Activated CD4-positive, alpha-beta T cell treated with anti-CD3 and anti-CD28 coated beads, Interleukin-2, Interleukin-6, amounts not matched to agents 100 ng/mL and 50 ng/mL, durations not matched to agents 16 hours and 8 hours (primary cell): ENCODE data around the gene SEC11C.

Experiments
- DNase-seq: peaks from one replicate; pipeline ENCODE4 v3.0.0-alpha.2; 2020

SEC11C gene

DNA sequence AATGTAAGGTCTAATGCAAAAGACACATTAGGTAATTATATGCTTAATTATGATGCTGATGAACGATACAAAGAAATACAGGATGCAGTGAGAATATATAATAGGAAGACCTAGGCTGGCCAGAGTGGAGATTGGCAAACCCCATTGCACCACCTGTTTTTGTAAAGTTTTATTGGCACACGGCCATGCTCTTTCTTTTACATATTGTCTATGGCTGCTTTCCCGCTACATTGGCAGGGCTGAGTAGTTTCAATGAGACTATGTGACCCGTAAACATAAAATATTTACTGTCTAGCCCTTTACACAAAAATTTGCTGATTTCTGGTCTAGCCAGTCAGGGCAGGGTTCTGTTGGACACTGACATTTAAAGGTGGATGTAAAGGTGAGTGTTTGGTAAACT lies 5.4 kb downstream of the SEC11C start:
- DNase-seq: no peak

DNA sequence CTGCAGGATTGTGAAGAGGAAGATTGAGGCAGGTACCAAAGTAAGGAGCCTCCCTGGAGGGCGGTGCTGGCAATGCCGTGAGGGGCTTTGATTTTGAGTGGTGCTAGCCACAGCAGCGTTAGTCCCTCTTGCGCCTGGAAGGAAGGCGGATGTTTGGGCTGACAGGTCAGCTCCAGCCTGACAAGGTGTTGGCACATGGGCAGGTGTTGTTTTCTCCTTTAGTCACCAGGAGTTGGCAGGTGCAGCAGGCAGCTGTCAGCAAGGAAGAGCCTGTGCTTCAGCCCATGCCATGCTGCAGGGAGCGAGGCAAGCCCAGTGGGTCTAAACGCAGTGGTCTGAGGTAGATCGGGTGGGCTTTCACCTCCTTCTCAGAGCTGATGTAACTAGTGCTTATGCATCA lies 8.5 kb downstream of the SEC11C start:
- no peak for DNase-seq

GRCh38 chr18:59149007-59149406 lies 9.3 kb downstream of the SEC11C start:
- DNase-seq: no peak

GRCh38 chr18:59149416-59149815 lies 9.7 kb downstream of the SEC11C start:
- no peak for DNase-seq

GRCh38 chr18:59150236-59150635 lies 10.6 kb downstream of the SEC11C start:
- DNase-seq: no peak

- DNase-seq: no peak
Observed at GRCh38 chr18:59155153-59155552, 15.5 kb downstream of the SEC11C start.

DNA sequence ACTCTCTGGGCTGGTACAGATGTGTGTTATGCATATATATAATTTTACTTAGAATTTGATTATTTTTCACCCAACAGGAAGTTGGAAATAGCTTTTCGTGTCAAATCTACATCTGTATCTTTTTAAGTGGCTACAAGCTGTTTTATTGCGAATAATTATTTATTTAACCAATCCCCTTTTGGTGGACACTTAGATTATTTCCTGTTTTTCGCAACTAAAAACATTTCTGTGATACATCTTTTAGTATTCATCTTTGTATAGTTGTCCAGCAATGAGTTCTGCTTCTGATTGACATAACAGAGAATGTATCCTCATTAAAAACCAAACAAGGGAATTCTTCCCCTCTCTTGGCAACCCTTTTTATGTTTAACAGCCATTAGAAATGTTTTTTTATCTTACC lies 16.6 kb downstream of the SEC11C start:
- no peak for DNase-seq

- DNase-seq: no peak
Observed at GRCh38 chr18:59159265-59159664, 19.6 kb downstream of the SEC11C start.

- no peak for DNase-seq
Observed at GRCh38 chr18:59159986-59160385, 20.3 kb downstream of the SEC11C start.

DNA sequence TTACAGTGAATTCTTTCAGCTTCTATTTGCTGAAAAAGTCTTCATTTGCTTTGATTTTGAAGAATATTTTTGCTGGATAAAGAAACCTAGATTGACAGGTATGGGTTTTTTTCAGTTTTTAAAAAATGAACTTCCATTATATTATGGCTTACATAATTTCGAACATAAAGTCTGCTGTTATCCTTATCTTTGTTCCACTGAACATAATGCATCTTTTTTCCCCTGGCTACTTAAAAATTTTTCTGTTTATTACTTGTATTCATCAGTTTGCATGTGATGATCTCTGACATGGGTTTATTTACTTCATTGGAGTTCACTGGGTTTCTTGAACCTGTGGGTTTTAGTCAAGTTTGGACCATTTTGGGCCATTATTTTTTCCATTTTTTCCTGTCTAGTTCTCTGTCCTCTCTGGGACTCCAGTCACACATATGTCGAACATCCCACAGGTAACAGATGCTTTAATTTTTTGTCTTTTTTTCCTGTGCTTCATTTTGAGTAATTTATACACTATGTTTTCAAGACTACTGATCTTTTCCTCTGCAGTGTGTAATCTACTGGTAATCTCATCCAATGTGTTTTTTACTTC lies 33.1 kb downstream of the SEC11C start:
- DNase-seq: no peak

DNA sequence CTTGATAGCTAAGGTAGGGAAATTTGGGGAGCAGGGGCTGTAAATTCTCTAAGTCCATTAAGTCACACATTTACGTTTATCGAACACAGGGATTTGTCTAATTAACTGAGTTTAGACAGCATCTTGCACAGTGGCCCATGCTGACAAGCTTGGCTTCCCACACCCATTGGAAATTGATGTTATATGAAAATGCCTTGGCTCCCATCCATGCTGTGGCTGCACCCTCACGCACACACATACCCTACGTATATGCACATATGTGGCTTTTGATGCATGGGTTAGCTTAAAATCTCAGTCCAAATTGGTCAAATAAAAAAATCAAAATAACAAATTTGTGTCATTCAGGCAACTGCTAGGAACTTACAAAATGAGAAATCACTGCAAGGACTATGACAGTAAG lies 37.8 kb downstream of the SEC11C start:
- DNase-seq: no peak

DNA sequence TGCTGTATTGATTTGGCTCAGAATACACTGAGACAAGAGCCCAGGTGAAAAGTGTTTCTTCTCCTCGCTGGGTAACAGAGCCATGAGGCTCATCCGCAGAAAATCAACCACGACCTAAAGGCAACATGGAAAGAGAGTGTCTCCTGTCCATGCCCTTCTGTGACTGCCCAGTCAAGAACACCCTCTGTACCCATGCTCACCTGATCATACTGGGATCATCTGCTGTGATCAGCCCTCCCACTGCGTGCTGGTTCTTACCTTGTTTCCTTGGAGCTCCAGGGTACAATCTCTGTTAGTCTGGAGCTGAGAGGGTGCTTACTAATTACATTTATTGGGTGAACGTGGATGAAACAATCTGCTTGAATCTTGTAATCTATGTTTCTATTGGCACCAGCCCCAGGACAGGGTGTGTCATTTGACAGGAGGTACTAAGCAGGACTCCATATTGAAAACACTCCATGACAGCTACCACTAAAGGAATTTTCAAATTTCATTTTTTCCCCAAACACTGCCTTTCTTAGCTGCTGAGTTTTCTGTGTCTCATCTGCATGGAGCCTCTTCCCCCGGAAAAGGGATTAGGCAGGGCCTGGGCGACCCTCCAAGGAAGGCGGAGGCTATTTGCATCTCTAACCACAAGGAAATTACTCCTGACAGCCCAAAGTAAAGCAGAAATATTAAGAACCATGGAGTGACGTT lies 40.6 kb downstream of the SEC11C start:
- no peak for DNase-seq

DNA sequence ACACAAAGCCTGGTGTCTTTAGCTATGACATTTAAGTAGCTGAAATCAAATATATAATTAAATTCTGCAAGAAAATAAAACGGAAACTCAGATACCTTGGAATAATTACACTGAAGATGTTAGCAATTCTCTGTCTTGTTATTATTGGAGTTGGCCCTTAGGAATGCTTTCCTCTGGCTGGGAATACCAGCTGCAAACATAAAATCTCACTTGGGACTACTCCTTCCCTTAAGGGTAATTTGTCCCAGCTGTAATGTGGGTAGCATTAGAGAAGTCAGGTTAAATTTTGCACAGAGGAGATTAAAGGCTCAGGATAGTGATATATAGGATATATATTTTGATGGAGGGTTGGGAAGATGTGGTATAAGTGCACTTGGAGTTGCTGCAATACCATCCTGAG lies 43.0 kb downstream of the SEC11C start:
- no peak for DNase-seq

- DNase-seq: no peak
Observed at GRCh38 chr18:59189008-59189407, 49.3 kb downstream of the SEC11C start.

- DNase-seq: no peak
Observed at GRCh38 chr18:59189746-59190145, 50.1 kb downstream of the SEC11C start.

- DNase-seq: no peak
Observed at GRCh38 chr18:59196161-59196725, 56.6 kb downstream of the SEC11C start.

DNA sequence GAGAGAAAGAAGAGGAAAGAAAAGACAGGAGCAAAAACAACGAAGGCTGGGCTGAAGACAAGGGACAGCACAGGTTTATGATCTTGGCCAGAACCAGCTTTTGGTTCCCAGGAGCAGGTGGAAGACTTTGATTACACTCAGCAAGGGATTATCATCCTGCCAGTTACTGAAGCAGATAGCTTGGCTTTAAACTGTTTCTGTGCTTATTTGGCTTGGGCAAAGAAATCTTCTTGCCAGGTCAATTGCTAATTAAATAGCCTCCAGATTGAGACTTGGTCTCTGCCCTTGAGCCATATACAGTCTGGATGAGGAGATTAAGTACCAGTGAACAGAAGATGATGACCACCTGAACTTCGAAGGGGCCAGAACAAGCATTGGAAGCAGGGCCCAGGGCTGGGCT lies 58.0 kb downstream of the SEC11C start:
- DNase-seq: no peak

GRCh38 chr18:59198215-59198614 lies 58.5 kb downstream of the SEC11C start:
- DNase-seq: no peak

DNA sequence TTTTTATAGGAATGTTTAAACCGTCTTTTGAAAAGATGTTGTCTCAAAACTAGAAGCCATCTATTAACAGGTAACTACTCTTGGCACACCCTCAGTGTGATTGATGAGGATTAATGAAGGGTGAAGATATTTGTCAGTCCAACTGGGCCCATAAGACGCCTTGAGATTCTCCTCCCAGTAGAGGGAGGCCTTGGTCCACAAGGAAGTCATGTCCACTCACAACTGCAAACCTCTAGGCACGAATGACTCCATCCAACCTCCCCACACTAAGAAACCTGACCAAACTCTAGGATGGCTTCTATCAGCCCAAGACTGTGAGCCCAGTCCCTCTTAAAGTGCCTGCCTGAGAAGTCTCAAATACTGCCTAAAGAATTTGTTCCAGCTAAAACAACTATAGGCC lies 61.1 kb downstream of the SEC11C start:
- no peak for DNase-seq

DNA sequence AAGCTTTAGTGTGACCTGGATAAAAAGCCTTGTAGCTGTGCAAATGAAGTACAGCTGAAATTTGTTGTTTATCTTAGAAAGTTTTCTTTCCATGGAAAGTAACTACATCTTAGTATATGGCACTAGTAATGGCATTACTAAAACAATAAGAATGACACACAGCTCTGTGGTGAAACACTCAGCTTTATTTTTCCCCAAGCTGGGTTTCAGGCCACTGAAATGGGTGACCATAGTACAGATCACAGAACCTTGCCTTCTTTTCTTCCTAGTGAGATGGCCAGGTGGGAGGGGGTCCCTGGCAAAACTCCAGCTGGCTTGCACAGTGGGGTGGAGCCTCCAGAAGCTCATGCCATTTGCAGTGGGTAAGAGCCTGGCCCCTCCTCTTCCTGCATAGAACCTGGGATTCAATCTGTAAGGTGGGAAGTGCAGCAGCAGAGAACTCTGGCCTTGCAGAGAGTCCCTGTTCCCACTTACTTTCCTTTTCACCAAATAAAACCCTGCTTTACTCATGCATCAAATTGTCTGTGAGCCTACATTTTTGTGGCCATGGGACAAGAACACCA lies 62.7 kb downstream of the SEC11C start:
- DNase-seq: no peak

DNA sequence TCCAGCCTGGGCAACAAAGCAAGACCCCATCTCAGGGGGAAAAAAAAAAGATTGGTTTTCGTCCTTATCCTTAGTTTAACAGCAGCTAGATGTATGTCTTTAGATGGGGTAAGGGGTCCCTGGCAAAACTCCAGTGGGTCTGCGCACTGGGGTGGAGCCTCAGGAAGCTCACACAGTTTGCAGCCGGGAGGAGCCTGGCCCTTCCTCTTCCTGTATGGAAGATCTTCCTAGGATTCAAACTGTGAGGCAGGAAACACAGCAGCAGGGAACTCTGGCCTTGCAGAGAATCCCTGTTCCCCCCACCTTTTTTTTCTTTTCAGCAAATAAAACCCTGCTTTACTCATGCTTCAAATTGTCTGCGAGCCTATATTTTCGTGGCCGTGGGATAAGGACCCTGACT lies 67.8 kb downstream of the SEC11C start:
- no peak for DNase-seq
